SIG-M5 treated with dmso at 0.1 percent for 504 hours (cell line): ENCODE data around the gene SFXN1.
A peak's percentile ranks its signal among the peaks of the same experiment; 100 is the strongest.
"Not testable (repeated sequence)": the region's sequence is repeated elsewhere in the genome, so short reads cannot be mapped to it uniquely, and the experiment has no call there.

Source experiments
- DNase-seq: peaks from one replicate; lab custom pipeline; 2025; ENCODE audit not compliant: unreplicated experiment; lab: John Stamatoyannopoulos, UW

SFXN1 gene

GRCh38 chr5:175493260-175493659 lies 14.9 kb downstream of the SFXN1 start:
- no peak for DNase-seq

GRCh38 chr5:175493726-175494125 lies 15.4 kb downstream of the SFXN1 start:
- no peak for DNase-seq

DNA sequence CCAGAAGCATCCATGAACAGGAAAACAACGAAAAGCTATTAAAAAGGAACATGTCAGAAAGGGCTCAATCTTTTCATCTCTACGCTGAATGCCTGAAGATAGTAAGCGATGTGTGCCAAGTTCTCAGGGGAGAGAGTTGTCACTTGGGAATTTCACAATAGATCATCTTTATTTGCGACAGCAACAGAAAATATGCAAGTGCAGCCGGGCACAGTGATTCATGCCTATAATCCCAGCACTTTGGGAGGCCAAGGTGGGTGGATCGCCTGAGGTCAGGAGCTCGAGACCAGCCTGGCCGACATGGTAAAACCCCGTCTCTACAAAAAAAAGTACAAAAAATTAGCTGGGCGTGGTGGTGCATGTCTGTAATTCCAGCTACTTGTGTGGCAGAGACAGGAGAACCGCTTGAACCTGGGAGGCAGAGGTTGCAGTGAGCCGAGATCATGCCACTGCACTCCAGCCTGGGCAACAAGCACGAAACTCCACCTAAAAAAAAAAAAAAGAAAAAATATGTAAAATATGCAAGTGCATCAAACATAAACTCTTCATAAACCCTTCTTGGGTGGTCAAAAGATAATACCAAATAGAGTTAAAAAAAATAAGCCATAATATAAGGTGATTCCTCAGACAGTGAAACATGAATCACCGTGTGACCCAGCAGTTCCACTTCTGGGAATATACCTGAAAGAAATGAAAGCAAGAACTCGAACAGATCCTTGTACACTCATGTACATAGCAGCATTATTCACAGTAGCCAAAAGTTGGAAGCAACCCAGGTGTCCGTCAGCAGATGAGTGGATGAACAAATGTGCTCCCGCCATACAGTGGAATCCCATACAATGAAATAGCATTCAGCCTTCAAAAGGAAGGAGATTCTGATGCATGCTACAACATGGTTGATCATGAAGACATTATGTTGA lies 16.2 kb downstream of the SFXN1 start:
- DNase-seq: no peak

GRCh38 chr5:175501759-175502158 lies 23.4 kb downstream of the SFXN1 start:
- DNase-seq: peak; percentile 12

- not testable (repeated sequence) for DNase-seq
These were observed 29.3 kb downstream of the SFXN1 start for GRCh38 chr5:175507671-175508070.

DNA sequence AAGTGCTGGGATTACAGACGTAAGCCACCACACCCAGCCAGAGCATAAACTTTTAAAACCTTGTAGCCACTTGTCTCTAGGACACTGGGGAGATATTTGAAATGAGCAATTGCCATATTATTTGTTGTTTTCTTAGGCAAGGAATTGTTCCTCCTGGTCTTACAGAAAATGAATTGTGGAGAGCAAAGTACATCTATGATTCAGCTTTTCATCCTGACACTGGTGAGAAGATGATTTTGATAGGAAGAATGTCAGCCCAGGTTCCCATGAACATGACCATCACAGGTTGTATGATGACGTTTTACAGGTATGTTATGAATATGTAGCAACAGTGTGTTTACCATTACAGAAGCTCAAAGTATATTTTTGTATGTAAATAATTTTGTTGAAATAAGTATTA lies 30.5 kb downstream of the SFXN1 start:
- no peak for DNase-seq

GRCh38 chr5:175513297-175513696 lies 34.9 kb downstream of the SFXN1 start:
- no peak for DNase-seq

GRCh38 chr5:175513726-175514125 lies 35.4 kb downstream of the SFXN1 start:
- no peak for DNase-seq

GRCh38 chr5:175516933-175517823 lies 38.8 kb downstream of the SFXN1 start:
- no peak for DNase-seq

GRCh38 chr5:175517824-175518450 lies 39.6 kb downstream of the SFXN1 start:
- no peak for DNase-seq

DNA sequence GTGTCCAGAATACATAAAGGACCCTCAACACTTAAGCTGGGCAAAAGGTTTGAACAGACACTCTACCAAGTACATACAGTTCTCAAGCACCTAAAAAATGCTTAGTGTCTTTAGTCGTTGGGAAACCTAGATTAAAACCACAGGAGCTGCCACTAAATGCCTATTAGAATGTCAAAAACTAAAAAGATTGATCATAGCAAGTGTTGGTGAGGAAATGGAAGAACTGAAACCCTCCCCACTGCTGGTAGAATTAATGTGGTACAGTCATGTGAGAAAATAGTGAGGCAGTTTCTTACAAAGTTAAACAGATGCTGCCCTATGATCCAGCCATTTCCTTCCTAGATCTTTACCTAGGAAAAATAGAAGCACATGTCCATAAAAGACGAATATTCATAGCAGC lies 40.6 kb downstream of the SFXN1 start:
- no peak for DNase-seq

GRCh38 chr5:175520321-175520720 lies 42.0 kb downstream of the SFXN1 start:
- DNase-seq: no peak

GRCh38 chr5:175520873-175521272 lies 42.5 kb downstream of the SFXN1 start:
- DNase-seq: no peak

DNA sequence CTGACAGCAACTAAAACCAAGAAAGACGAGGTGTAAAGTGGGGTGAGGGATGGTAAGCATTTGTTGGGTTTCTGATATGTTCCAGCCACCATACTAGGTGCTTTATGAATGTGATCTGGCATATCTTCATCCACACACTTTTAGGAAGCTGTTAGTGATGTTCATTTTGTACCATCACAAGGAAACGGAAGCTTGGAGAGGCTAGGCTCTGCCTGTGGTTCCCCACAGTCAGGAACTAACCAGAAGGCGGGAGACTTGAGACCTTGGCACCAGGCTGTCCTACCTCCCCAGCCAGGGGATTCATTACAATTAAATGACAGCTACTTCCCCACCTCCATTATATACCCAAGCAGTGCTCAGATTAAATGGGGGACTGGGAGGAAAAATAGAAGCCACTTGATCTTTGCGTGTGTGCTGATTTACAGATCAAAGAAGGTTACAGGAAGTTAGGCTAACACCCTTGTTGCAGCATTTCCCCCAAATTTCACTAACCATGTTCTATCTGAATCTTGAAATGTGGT lies 43.0 kb downstream of the SFXN1 start:
- no peak for DNase-seq

DNA sequence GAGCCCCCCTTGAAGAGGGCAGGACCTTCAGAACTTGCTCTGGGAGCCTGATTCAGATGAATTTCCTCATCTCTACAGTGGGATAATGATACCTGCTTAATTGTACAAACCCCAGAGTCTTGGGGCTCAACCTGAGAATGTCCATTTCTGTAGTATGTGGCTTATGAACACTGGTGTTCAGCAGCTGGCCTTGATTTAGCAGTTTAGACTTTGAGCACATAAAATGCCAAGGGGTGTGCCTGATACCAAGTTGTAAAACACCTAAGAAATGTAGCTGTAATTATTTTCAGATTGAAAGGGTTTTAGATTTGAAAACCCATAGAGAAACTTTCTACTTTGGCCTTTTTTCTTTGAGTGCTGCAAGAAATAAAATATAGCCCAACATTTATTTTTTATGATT lies 44.9 kb downstream of the SFXN1 start:
- DNase-seq: no peak

DNA sequence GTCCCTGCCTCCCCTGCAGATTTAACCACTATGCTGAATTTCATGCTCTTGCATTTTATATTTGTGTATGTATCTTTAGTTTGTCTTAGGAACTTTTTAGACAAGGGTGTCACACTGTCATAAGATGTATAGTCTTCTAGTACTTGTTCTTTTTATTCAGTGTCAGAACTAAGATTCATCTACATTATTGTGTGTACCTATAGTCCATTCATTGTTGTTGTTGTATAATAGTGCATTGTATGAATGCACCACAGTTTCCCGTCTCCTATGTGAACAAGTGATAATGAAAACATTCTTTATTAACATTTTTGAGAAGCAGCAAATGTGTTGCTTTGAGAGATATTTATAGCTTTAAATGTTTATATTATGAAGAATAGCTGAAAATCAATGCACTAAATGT lies 45.9 kb downstream of the SFXN1 start:
- DNase-seq: no peak

DNA sequence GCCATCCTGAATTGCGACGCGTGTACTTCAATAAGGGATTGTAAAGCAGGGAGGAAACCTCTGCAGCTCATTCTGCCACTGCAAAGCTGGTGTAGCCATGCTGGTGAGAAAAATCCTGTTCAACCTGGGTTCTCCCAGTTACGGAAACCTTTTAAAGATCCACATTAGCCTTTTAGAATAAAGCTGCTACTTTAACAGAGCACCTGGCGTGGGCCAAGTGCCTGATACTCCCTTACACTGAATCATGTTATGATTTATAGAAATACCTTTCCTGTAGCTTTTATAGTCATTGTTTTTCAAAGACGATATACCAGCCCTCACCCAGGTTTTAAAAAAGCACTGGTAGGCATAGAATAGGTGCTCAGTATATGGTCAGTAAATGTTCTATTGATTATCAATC lies 48.3 kb downstream of the SFXN1 start:
- no peak for DNase-seq

DNA sequence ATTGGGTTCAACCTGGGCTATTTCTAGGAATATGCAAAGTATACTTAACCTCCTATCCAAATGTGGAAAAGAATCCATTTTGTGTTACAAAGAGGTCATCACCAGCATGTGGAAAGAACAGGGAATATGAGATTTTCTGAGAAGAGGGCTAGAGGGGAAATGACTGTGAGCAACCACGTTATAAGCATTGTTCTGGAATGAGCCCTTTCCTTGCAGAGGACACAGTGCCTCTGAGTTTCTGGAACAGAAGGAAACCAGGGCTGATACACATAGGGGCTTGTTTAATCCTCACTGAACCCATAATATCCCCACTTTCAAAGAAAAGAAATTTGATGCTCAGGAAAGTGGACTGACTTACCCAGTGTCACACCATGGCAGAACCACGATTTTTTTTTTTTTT lies 53.0 kb downstream of the SFXN1 start:
- DNase-seq: no peak

DNA sequence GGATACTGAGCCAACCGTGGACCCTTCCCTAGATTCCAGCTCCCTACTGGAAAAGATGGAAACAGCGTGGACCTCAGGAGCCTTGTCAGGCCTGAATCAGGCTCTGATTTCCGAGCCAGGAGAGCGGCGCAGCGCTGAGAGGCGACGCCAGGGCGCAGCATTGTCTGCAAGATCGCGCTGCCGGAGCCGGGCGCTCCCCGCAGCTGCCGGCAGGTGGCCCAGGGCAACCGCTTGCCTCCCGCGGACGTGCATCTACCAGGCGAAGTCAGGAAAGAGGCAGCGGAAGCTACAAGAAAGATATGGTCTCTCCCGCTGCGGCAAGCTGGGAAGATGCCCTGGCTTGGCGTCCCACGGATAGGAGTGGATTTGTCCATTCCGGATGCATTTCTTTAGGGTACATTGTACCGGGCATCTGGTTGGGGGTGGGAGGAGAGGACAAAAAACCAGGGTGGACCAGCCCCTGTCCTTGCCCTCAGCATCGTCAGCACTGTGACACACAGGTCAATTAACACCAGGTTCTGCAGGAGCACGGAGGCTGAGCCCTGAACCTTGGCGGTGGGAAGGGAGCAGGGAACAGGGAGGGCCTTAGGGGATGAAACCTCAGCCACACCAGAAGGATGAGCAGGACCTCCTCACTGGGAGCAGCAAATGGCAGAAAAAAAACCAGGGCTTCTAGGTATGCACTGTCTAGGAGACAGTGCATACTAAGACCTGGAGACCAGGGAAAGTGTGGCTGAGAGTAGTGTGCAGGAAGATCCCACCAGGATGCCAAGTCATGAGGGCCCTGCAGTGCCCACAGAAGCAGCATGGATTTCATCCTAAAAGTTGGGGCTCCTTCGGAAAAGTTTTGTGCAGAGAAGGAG lies 55.9 kb downstream of the SFXN1 start:
- DNase-seq: peak; percentile 84

DNA sequence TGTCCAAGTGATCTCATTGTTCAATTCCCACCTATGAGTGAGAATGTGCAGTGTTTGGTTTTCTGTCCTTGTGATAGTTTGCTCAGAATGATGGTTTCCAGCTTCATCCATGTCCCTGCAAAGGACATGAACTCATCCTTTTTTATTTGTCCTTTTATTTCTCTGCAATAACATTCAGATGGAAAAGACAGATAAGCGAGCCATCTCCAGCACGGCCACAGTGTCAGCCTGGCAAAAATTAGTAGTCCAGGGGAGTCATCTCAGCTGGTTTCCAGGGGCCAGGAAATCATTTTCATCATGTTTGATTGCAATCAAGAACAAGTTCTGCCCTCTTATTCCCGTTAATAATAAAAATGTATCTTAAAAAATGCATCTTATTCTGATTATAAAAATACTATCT lies 57.0 kb downstream of the SFXN1 start:
- DNase-seq: not testable (repeated sequence)
